ENCODE measurements around the gene ATP5F1C. TPM values are rescaled to one million over a fixed set of nuclear protein-coding genes. Genes with fewer than 3 reads are reported as not detected.
A peak's percentile ranks its signal among the peaks of the same experiment; 100 is the strongest.
"Not testable (repeated sequence)": the region's sequence is repeated elsewhere in the genome, so short reads cannot be mapped to it uniquely, and the experiment has no call there.

ATP5F1C gene
- total RNA-seq = 100 to 1,000 TPM; 210 to 391 (median 334) TPM
- polyA plus RNA-seq = 100 to 1,000 TPM; 423 to 676 (median 644) TPM
- long read RNA-seq, donor 1, transcript ATP5F1C-202 (10 exons, 1,163 nt) = minor isoform, 5 of 195 reads
- long read RNA-seq, donor 1, transcript ATP5F1C-201 (9 exons, 1,078 nt) = major isoform, 179 of 195 reads
- long read RNA-seq, donor 1, partial matches to known transcripts = 10 of 195 reads
- long read RNA-seq, donor 1, other reads (novel, unspliced or antisense) = 1 of 195 reads
- long read RNA-seq, donor 2, transcript ATP5F1C-202 (10 exons, 1,163 nt) = minor isoform, 5 of 305 reads
- long read RNA-seq, donor 2, transcript ATP5F1C-201 (9 exons, 1,078 nt) = major isoform, 282 of 305 reads
- long read RNA-seq, donor 2, partial matches to known transcripts = 5 of 305 reads
- long read RNA-seq, donor 2, other reads (novel, unspliced or antisense) = 12 of 305 reads

GRCh38 chr10:7787857-7788638, at the start of gene ATP5F1C, which contains the start of gene KIN:
ATP5F1C (plus strand) TSS chr10:7788177; CDS start chr10:7788208, 31 bp downstream.
KIN (minus strand) TSS chr10:7787993; CDS start chr10:7787933, 60 bp downstream.
- peaks cover 44% of the 10 kb centered on the region for H3K4me1 ChIP-seq
- peak; percentile 97 to 99 for DNase-seq
- 0 to 1% (median 0%) methylated on average over 47 to 59 of the region's 59 CpGs for WGBS, 3 donors
- peaks cover 0 to 10% of the 10 kb centered on the region in 2 donors for H3K36me3 ChIP-seq (ENCODE audit: insufficient read depth in 1 of 2, low read depth in 1 of 2)
- peak; percentile 97 to 98 (median 98) for ATAC-seq
- intact Hi-C loops (cut with DNase I) = no loop called here
- H3K27me3 ChIP-seq (ENCODE audit: insufficient read depth in 3 of 3, low read length in 2 of 3) = no peaks in the 10 kb centered on the region
- H3K4me3 ChIP-seq = peak within 1 kb of the TSS; percentile 97
- no peaks in the 10 kb centered on the region for H3K9me3 ChIP-seq
- H3K27ac ChIP-seq = peak within 1 kb of the TSS; percentile 92
- TF ChIP-seq CTCF (IDR thresholded peaks at IDR 0.05) = no peak

- intact Hi-C loops (cut with DNase I) = loop anchor here in 1 of 2 donors (10.0 kb wide), 1 partner anchor 526 kb away; no protein-coding TSS in a partner anchor
- Histone ChIP-seq H3K9me3 (no peaks in the 10 kb centered on the region), H3K27me3 (ENCODE audit: insufficient read depth in 3 of 3, low read length in 2 of 3) (no peaks in the 10 kb centered on the region), H3K27ac (no peak overlapping the region), H3K4me3 (no peak overlapping the region), H3K36me3 (ENCODE audit: insufficient read depth in 1 of 2, low read depth in 1 of 2) (peaks cover 0 to under 1% of the 10 kb centered on the region in 2 donors), H3K4me1 (no peaks in the 10 kb centered on the region)
- ATAC-seq (peak in 2 of 4 donors; percentile 29 to 32), DNase-seq (no peak)
- WGBS, 3 donors = 66 to 75% (median 69%) methylated on average over 20 of the region's 20 CpGs
- no peak for TF ChIP-seq CTCF (IDR thresholded peaks at IDR 0.05)
Measured at GRCh38 chr10:7738536-7739407, 49.2 kb upstream of the ATP5F1C start.

GRCh38 chr10:7744307-7744706, 43.7 kb upstream of the ATP5F1C start:
- DNase-seq (no peak), ATAC-seq (no peak)
- Histone ChIP-seq H3K4me1 (no peaks in the 10 kb centered on the region), H3K36me3 (ENCODE audit: insufficient read depth in 1 of 2, low read depth in 1 of 2) (peaks cover 0 to 14% of the 10 kb centered on the region in 2 donors), H3K27me3 (ENCODE audit: insufficient read depth in 3 of 3, low read length in 2 of 3) (no peaks in the 10 kb centered on the region), H3K4me3 (no peak overlapping the region), H3K9me3 (no peaks in the 10 kb centered on the region), H3K27ac (no peak overlapping the region)
- WGBS, 3 donors = 91 to 94% (median 94%) methylated on average over 8 of the region's 8 CpGs
- intact Hi-C loops (cut with DNase I) = no loop called here
- TF ChIP-seq CTCF (IDR thresholded peaks at IDR 0.05) = no peak

DNA sequence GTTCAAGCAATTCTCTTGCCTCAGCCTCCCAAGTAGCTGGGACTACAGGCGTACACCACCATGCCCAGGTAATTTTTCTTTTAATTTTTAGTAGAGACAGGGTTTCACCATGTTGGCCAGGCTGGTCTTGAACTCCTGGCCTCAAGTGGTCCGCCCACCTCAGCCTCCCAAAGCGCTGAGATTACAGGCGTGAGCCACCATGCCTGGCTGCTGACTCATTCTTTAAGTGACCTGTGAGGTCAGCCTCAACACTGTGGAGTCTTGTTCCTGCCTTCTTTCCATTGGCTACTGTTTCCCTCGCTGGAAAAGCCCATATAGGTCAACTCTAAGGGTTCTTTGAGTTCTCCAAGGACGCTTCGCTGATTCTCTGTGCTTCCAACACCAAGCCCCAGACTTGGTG, 39.3 kb upstream of the ATP5F1C start:
- H3K9me3 ChIP-seq; DNase-seq; intact Hi-C loops (cut with DNase I); H3K4me3 ChIP-seq; H3K4me1 ChIP-seq; ATAC-seq; H3K27me3 ChIP-seq (ENCODE audit: insufficient read depth in 3 of 3, low read length in 2 of 3); H3K27ac ChIP-seq: not testable (repeated sequence)
- 89 to 93% (median 89%) methylated on average over 7 of the region's 7 CpGs for WGBS, 3 donors
- peaks cover 12 to 52% of the 10 kb centered on the region in 2 donors for H3K36me3 ChIP-seq (ENCODE audit: insufficient read depth in 1 of 2, low read depth in 1 of 2)

Data from psoas muscle (tissue), 8 donors.